Vagina (tissue), 2 donors: ENCODE data around the gene RPTOR. TPM values are rescaled to one million over a fixed set of nuclear protein-coding genes. Genes with fewer than 3 reads are reported as not detected.

ENCODE experiments used
- DNase-seq, 2 donors: peaks; one replicate each; pipeline ENCODE4 v3.0.0-alpha.2; 2017; ENCODE audit errors: extremely low spot score in 2 of 2
- H3K27ac ChIP-seq: fragments of 200-600 bp; sonication (generic); one replicate; pipeline ENCODE4 v1.5.1; 2019
- H3K27me3 ChIP-seq: fragments of 200-600 bp; sonication (generic); one replicate; pipeline ENCODE4 v1.5.1; 2019
- H3K36me3 ChIP-seq, 2 donors: fragments of 200-600 bp; sonication (generic); one replicate each; pipeline ENCODE4 v1.5.1; 2017 to 2019
- H3K4me1 ChIP-seq: fragments of 200-600 bp; sonication (generic); one replicate; pipeline ENCODE4 v1.5.1; 2019
- H3K4me3 ChIP-seq, 2 donors: fragments of 200-600 bp; sonication (generic); 1 replicate in 1 of 2; 2 replicates in 1 of 2; pipeline ENCODE4 v1.5.1; 2016 to 2019
- H3K9me3 ChIP-seq: fragments of 200-600 bp; sonication (generic); one replicate; pipeline ENCODE4 v1.5.1; 2019
- POLR2A ChIP-seq, 2 donors: fragments of 450-650 bp; IDR thresholded peaks; one replicate each; pipeline ENCODE4 v1.6.1; 2017; ENCODE audit warnings: antibody characterized with exemption in 2 of 2, mild to moderate bottlenecking in 2 of 2, moderate library complexity in 2 of 2
- POLR2AphosphoS5 ChIP-seq, 2 donors: sonication (generic); formaldehyde crosslinking; IDR thresholded peaks; one replicate each; pipeline ENCODE4 v1.9.0; 2017; ENCODE audit warnings: antibody characterized with exemption in 2 of 2, mild to moderate bottlenecking in 2 of 2, low read depth in 1 of 2; ENCODE audit not compliant: insufficient read depth in 1 of 2
- intact Hi-C: fragments of 100-400 bp; cut with DNase I; formaldehyde crosslinking; loops from one replicate; pipeline ENCODE4 v1.15.1; 2023
- total RNA-seq: library from RNA; depleted of rRNA; stranded (reverse); fragments of >200 nt; gene quantifications from one replicate; pipeline ENCODE4 v1.2.3, GENCODE V29; 2016
- TF ChIP-seq, protein P1 (sequence below), 3 experiments: fragments of 450-650 bp in 2 of 3; fragments of 200-600 bp in 1 of 3; sonication (generic) in 1 of 3; IDR thresholded peaks; one replicate each; pipeline ENCODE4 v1.5.1; 2017 to 2019; ENCODE audit warnings: antibody characterized with exemption in 3 of 3, mild to moderate bottlenecking in 2 of 3, moderate library complexity in 2 of 3

The RPTOR gene
- total RNA-seq, 1 donor from 2014 or later = 38.3 TPM

- peaks cover 0 to 9% of the 10 kb centered on the region in 2 donors for H3K36me3 ChIP-seq
- peaks cover 16% of the 10 kb centered on the region for H3K4me1 ChIP-seq
- H3K27me3 ChIP-seq = no peaks in the 10 kb centered on the region
- peak overlapping the region; percentile 72 for H3K27ac ChIP-seq
- peak in 1 of 2 donors; percentile 83 for DNase-seq
- H3K4me3 ChIP-seq = peak overlapping the region in 1 of 2 donors; percentile 10
- H3K9me3 ChIP-seq = no peaks in the 10 kb centered on the region
- intact Hi-C loops = no loop called here
- peak in 1 of 2 donors; percentile 62 for TF ChIP-seq POLR2AphosphoS5 (IDR thresholded peaks at IDR 0.05; ENCODE audit: insufficient read depth in 1 of 2, low read depth in 1 of 2)
- TF ChIP-seq, protein P1, sequence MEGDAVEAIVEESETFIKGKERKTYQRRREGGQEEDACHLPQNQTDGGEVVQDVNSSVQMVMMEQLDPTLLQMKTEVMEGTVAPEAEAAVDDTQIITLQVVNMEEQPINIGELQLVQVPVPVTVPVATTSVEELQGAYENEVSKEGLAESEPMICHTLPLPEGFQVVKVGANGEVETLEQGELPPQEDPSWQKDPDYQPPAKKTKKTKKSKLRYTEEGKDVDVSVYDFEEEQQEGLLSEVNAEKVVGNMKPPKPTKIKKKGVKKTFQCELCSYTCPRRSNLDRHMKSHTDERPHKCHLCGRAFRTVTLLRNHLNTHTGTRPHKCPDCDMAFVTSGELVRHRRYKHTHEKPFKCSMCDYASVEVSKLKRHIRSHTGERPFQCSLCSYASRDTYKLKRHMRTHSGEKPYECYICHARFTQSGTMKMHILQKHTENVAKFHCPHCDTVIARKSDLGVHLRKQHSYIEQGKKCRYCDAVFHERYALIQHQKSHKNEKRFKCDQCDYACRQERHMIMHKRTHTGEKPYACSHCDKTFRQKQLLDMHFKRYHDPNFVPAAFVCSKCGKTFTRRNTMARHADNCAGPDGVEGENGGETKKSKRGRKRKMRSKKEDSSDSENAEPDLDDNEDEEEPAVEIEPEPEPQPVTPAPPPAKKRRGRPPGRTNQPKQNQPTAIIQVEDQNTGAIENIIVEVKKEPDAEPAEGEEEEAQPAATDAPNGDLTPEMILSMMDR (IDR thresholded peaks at IDR 0.05) = no peak
Observed at GRCh38 chr17:80751070-80751945, 206.7 kb downstream of the RPTOR start.

- Histone ChIP-seq H3K4me3 (no peak overlapping the region), H3K27ac (peak overlapping the region; percentile 72), H3K27me3 (no peaks in the 10 kb centered on the region), H3K9me3 (no peaks in the 10 kb centered on the region), H3K4me1 (peaks cover 16% of the 10 kb centered on the region), H3K36me3 (peaks cover 0 to 9% of the 10 kb centered on the region in 2 donors)
- peak in 1 of 2 donors; percentile 71 for DNase-seq
- no peak for TF ChIP-seq POLR2A (IDR thresholded peaks at IDR 0.05)
- no peak for TF ChIP-seq POLR2AphosphoS5 (IDR thresholded peaks at IDR 0.05; ENCODE audit: insufficient read depth in 1 of 2, low read depth in 1 of 2)
- TF ChIP-seq, protein P1 (IDR thresholded peaks at IDR 0.05) = no peak
- intact Hi-C loops = no loop called here
Observed at GRCh38 chr17:80751946-80752581, 207.4 kb downstream of the RPTOR start.

DNA sequence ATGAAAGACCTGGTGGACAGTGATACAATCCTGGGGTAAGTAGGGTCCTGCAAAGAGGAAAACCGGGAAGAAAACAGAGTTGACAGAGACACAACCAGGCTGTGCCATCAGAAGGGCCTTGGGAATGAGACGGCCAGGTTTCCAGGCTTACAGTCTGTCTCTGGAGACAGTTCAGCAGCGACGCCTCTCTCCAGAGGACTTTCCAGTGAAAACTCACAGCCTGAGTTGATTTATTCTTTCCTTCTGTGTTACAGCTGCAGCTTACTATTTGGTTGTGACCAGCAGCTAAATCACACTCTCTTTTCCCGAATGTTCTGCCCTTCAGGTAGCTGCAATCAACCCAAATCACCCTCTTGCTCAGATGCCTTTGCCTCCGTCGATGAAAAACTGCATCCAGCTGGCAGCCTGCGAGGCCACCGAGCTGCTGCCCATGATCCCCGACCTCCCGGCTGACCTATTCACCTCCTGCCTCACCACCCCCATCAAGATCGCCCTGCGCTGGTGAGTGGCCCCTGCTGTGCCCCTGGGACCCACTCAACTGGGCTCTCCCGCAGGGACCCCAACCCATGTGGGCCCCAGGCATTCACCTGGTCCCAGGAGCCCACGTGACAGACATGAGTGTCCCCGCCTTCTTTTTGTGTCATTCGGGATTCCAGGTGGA, 209.2 kb downstream of the RPTOR start:
- no peaks in the 10 kb centered on the region for H3K27me3 ChIP-seq
- no peak overlapping the region for H3K4me3 ChIP-seq
- peaks cover 0 to 9% of the 10 kb centered on the region in 2 donors for H3K36me3 ChIP-seq
- DNase-seq = peak in 1 of 2 donors; percentile 67
- intact Hi-C loops = no loop called here
- H3K9me3 ChIP-seq = no peaks in the 10 kb centered on the region
- H3K4me1 ChIP-seq = peaks cover 21% of the 10 kb centered on the region
- H3K27ac ChIP-seq = no peak overlapping the region
- TF ChIP-seq POLR2AphosphoS5 (IDR thresholded peaks at IDR 0.05; ENCODE audit: insufficient read depth in 1 of 2, low read depth in 1 of 2) (no peak), POLR2A (IDR thresholded peaks at IDR 0.05) (no peak)
- TF ChIP-seq, protein P1 (IDR thresholded peaks at IDR 0.05) = no peak

GRCh38 chr17:80754846-80755245, 210.2 kb downstream of the RPTOR start:
- no peak overlapping the region for H3K27ac ChIP-seq
- peaks cover 28% of the 10 kb centered on the region for H3K4me1 ChIP-seq
- no peak overlapping the region for H3K4me3 ChIP-seq
- DNase-seq = no peak
- TF ChIP-seq POLR2AphosphoS5 (IDR thresholded peaks at IDR 0.05; ENCODE audit: insufficient read depth in 1 of 2, low read depth in 1 of 2) (no peak), POLR2A (IDR thresholded peaks at IDR 0.05) (no peak)
- TF ChIP-seq, protein P1 (IDR thresholded peaks at IDR 0.05) = no peak
- intact Hi-C loops = no loop called here
- peaks cover 0 to 9% of the 10 kb centered on the region in 2 donors for H3K36me3 ChIP-seq
- no peaks in the 10 kb centered on the region for H3K27me3 ChIP-seq
- no peaks in the 10 kb centered on the region for H3K9me3 ChIP-seq
